ENCODE measurements around the gene PPFIBP1.

DNA sequence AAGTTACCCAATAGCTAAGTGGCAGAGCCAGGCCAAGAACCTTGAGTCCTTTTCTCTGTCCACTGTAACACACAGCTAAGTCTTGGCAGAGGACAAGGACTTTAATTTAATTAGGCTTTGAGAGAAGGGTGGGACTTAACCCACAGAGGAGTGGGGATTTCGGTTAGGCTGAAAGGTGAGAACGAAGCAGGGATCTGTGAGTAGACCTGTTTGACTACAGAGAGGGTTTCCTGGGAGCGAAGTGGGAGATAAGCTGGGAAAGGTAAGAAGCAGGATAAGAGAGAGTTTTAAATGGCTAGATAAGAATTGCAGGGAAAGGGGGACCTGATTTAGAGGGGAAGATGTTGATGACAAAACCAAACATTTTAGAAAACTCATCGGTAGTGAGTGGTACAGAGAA lies 2.0 kb upstream of the PPFIBP1 start:
- TF ChIP-seq, protein P1, sequence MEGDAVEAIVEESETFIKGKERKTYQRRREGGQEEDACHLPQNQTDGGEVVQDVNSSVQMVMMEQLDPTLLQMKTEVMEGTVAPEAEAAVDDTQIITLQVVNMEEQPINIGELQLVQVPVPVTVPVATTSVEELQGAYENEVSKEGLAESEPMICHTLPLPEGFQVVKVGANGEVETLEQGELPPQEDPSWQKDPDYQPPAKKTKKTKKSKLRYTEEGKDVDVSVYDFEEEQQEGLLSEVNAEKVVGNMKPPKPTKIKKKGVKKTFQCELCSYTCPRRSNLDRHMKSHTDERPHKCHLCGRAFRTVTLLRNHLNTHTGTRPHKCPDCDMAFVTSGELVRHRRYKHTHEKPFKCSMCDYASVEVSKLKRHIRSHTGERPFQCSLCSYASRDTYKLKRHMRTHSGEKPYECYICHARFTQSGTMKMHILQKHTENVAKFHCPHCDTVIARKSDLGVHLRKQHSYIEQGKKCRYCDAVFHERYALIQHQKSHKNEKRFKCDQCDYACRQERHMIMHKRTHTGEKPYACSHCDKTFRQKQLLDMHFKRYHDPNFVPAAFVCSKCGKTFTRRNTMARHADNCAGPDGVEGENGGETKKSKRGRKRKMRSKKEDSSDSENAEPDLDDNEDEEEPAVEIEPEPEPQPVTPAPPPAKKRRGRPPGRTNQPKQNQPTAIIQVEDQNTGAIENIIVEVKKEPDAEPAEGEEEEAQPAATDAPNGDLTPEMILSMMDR (IDR thresholded peaks at IDR 0.05), result no peak
- no peak for TF ChIP-seq POLR2A (IDR thresholded peaks at IDR 0.05)
- no peak for TF ChIP-seq POLR2AphosphoS5 (IDR thresholded peaks at IDR 0.05)
- TF ChIP-seq EP300 (IDR thresholded peaks at IDR 0.05), result no peak

Measured in suprapubic skin (tissue), 4 donors.